Colonic mucosa (tissue), 4 donors: Measurements from ENCODE around the gene STARD10. TPM values are rescaled to one million over a fixed set of nuclear protein-coding genes. Genes with fewer than 3 reads are reported as not detected.

Source experiments
- DNase-seq: peaks from one replicate; pipeline ENCODE4 v3.0.0-alpha.2; 2020
- H3K27ac ChIP-seq: fragments of 200-600 bp; one replicate; pipeline ENCODE4 v1.8.0; 2021
- H3K27me3 ChIP-seq: fragments of 200-600 bp; one replicate; pipeline ENCODE4 v1.8.0; 2021
- H3K36me3 ChIP-seq: fragments of 200-600 bp; one replicate; pipeline ENCODE4 v1.8.0; 2021
- H3K4me1 ChIP-seq: fragments of 200-600 bp; one replicate; pipeline ENCODE4 v1.8.0; 2021; ENCODE audit warnings: mild to moderate bottlenecking
- H3K4me3 ChIP-seq: fragments of 200-600 bp; one replicate; pipeline ENCODE4 v1.8.0; 2021
- H3K9ac ChIP-seq, 2 donors: one replicate each; pipeline ENCODE4 v1.7.0; 2013; ENCODE audit warnings: control low read depth in 2 of 2, low read depth in 2 of 2, low read length in 2 of 2
- H3K9me3 ChIP-seq: fragments of 200-600 bp; one replicate; pipeline ENCODE4 v1.8.0; 2021
- intact Hi-C: fragments of 100-400 bp; cut with DNase I; formaldehyde crosslinking; loops from one replicate; pipeline ENCODE4 v1.14.1; 2022
- total RNA-seq, 2 donors: library from RNA; stranded (reverse); fragmentation: NEBNext Ultra II Directional in 1 of 2; extraction: Animal tissue kit (Norgen Biotek cat#: 25700) in 1 of 2; gene quantifications; one replicate each; pipeline ENCODE4 v1.2.1, GENCODE V29; 2021
- TF ChIP-seq, protein P1 (sequence below): fragments of 200-600 bp; IDR thresholded peaks from one replicate; pipeline ENCODE4 v1.8.0; 2022; ENCODE audit warnings: antibody characterized with exemption, mild to moderate bottlenecking
- donor health status: healthy.
- donor health status: DM: no; HTN: no; CAD: no.
- donor health status: DM: no; HTN: no; CAD: no.

Gene STARD10
- total RNA-seq, 2 donors from 2014 or later = 519 to 905 TPM

DNA sequence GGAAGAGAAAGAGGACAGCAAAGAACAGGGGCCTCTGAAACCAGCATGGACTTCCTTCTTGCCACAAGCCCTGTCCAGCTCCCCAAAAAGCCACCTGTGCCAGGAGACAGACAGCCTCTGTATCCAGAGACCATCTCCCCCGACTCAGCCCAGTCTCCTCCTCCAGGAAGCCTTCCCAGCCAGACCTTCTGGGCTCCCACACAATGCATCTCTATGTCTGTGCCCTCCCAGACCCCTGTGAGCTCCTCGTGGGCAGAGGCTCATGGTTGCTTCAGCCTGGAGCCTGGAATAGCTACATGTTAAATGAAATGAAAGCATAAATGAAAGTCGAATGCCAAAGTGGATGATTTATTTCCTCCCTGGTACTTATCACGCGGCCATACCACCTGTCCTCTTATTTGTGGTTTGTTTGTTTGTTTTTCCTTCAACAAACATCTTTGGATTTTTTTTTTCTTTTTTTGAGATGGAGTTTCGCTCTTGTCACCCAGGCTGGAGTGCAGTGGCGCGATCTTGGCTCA lies 34.3 kb downstream of the STARD10 start:
- Histone ChIP-seq H3K4me3 (no peak overlapping the region), H3K9me3 (no peaks in the 10 kb centered on the region), H3K4me1 (peaks cover 3% of the 10 kb centered on the region), H3K36me3 (peaks cover 4% of the 10 kb centered on the region), H3K9ac (no peak overlapping the region), H3K27me3 (no peaks in the 10 kb centered on the region), H3K27ac (peak overlapping the region; percentile 9)
- intact Hi-C loops = no loop called here
- no peak for DNase-seq
- TF ChIP-seq, protein P1, sequence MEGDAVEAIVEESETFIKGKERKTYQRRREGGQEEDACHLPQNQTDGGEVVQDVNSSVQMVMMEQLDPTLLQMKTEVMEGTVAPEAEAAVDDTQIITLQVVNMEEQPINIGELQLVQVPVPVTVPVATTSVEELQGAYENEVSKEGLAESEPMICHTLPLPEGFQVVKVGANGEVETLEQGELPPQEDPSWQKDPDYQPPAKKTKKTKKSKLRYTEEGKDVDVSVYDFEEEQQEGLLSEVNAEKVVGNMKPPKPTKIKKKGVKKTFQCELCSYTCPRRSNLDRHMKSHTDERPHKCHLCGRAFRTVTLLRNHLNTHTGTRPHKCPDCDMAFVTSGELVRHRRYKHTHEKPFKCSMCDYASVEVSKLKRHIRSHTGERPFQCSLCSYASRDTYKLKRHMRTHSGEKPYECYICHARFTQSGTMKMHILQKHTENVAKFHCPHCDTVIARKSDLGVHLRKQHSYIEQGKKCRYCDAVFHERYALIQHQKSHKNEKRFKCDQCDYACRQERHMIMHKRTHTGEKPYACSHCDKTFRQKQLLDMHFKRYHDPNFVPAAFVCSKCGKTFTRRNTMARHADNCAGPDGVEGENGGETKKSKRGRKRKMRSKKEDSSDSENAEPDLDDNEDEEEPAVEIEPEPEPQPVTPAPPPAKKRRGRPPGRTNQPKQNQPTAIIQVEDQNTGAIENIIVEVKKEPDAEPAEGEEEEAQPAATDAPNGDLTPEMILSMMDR = no peak

DNA sequence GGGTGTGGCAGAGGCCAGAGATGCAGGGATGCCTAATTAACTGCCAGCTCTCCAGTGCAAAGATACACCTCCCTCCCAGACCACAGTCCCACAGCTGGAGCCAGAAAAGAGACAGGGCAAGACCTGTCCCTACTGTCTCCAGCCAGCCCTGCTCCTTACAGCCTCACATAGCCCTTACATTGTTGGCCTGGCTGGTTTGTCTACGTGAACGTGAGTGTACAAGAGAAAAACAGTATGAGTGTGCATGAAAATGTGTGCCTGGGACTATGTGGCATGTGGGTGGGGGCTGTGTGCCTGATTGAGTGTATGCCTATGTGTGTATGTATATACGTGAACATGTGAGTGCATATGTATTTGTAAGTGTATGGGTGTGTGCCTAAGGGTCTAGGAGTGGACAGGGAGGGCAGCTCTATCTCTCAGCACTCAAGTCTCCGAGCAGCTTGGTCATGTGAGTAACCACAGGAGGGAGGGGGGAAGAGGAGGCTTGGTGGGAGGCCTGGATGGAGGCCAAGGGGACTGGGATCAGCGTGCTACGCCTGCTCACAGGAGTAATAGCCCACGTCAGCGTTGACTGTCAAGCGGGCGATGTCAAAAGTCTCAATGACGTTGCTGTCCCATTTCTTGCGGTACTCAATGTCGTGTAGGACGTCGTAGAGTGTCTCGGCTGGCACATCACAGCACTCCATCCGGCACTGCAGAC lies 35.0 kb downstream of the STARD10 start:
- TF ChIP-seq, protein P1 = no peak
- peaks cover 3% of the 10 kb centered on the region for H3K4me1 ChIP-seq
- no peak overlapping the region for H3K9ac ChIP-seq
- H3K9me3 ChIP-seq = no peaks in the 10 kb centered on the region
- intact Hi-C loops = no loop called here
- peaks cover 4% of the 10 kb centered on the region for H3K36me3 ChIP-seq
- peak; percentile 38 for DNase-seq
- H3K27ac ChIP-seq = peak overlapping the region; percentile 9
- no peaks in the 10 kb centered on the region for H3K27me3 ChIP-seq
- H3K4me3 ChIP-seq = no peak overlapping the region

DNA sequence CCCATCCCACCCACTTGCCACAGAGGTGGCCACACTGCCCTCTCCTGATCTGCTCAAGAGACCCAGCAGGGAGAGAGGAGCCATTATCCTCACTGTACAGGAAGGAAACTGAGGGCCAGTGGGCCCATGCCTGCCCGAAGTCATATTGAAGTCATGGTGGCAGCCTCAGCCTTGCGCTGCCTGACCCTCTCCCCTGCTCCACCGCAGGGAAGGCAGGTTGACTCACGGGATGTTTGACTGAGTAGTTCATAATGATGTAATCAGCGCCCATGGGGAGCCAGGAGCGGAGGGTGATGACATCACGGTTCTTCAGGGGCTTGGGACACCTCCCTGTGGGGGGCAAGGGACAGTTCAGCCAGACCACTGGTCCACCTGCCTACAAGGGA lies 35.5 kb downstream of the STARD10 start:
- DNase-seq = no peak
- peaks cover 4% of the 10 kb centered on the region for H3K36me3 ChIP-seq
- intact Hi-C loops = no loop called here
- H3K9ac ChIP-seq = peak overlapping the region in 1 of 2 donors; percentile 14
- no peaks in the 10 kb centered on the region for H3K9me3 ChIP-seq
- H3K27me3 ChIP-seq = no peaks in the 10 kb centered on the region
- peaks cover 3% of the 10 kb centered on the region for H3K4me1 ChIP-seq
- H3K4me3 ChIP-seq = no peak overlapping the region
- H3K27ac ChIP-seq = no peak overlapping the region
- TF ChIP-seq, protein P1 = no peak

DNA sequence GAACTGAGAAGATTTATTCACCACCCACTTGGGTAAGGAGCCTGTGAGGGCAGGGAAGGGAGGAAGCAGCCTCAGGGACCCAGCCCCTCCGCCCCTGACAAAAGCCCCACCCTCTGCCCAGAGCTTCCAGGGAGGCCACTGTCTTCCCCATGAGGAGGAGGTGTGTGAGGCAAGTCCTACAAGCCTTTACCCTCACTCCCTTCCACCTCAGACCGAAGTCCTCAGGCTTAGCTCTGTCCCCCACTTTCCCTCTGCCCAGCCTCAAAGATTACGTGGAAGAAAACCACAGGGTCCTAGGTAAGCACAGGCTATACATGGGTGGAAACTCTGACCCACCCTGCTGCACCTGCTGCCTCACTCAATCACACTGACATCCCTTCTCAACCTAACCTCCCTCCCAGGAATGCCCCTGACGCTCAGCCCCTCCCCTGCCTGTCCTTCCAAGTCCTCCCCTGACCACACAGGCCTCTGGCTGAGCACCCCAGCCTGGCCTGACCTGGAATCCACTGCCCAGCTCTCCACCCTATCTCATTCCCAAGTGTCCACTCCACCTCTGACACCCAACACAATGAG lies 38.0 kb downstream of the STARD10 start:
- H3K4me1 ChIP-seq = peaks cover 3% of the 10 kb centered on the region
- H3K9me3 ChIP-seq = no peaks in the 10 kb centered on the region
- TF ChIP-seq, protein P1 = no peak
- H3K27me3 ChIP-seq = no peaks in the 10 kb centered on the region
- no peak overlapping the region for H3K27ac ChIP-seq
- intact Hi-C loops = no loop called here
- no peak overlapping the region for H3K4me3 ChIP-seq
- no peak overlapping the region for H3K9ac ChIP-seq
- DNase-seq = no peak
- H3K36me3 ChIP-seq = peaks cover 4% of the 10 kb centered on the region

DNA sequence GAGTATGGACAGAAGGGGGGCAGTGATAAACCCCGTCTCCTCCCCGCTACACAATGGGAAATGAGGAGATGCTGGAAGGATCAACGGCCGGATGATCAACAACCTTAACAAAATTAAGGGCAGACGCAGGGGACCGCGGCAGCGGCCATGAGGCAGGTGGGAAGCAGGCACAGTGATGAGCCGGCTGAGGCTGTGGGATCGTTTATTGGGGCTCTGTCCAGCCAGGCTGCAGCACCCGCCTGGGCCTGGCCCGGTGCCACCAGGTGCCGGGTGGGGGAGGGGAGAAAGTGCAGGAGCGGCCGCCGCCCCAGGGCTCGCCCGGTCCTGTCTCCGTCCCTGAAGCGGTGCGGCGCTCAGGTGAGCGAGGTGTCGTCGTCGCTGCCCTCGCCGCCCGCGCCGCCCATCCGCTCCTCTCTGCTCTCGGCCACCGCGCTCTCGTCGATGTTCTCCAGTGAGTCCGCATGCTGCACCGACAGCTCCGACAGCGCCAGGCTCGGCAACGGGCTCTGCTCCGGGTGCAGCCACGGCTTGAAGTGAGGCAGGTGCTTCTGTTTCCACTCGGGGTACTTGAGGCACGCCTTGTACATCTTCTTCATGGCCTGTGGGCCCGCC lies 39.2 kb downstream of the STARD10 start:
- H3K27me3 ChIP-seq = no peaks in the 10 kb centered on the region
- no peak overlapping the region for H3K27ac ChIP-seq
- H3K4me3 ChIP-seq = no peak overlapping the region
- H3K36me3 ChIP-seq = peaks cover 4% of the 10 kb centered on the region
- H3K4me1 ChIP-seq = peaks cover 3% of the 10 kb centered on the region
- no peak overlapping the region for H3K9ac ChIP-seq
- DNase-seq = no peak
- TF ChIP-seq, protein P1 = no peak
- no peaks in the 10 kb centered on the region for H3K9me3 ChIP-seq
- intact Hi-C loops = no loop called here
